Measurements from ENCODE around the gene NPY2R.

Gene NPY2R, protein sequence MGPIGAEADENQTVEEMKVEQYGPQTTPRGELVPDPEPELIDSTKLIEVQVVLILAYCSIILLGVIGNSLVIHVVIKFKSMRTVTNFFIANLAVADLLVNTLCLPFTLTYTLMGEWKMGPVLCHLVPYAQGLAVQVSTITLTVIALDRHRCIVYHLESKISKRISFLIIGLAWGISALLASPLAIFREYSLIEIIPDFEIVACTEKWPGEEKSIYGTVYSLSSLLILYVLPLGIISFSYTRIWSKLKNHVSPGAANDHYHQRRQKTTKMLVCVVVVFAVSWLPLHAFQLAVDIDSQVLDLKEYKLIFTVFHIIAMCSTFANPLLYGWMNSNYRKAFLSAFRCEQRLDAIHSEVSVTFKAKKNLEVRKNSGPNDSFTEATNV

DNA sequence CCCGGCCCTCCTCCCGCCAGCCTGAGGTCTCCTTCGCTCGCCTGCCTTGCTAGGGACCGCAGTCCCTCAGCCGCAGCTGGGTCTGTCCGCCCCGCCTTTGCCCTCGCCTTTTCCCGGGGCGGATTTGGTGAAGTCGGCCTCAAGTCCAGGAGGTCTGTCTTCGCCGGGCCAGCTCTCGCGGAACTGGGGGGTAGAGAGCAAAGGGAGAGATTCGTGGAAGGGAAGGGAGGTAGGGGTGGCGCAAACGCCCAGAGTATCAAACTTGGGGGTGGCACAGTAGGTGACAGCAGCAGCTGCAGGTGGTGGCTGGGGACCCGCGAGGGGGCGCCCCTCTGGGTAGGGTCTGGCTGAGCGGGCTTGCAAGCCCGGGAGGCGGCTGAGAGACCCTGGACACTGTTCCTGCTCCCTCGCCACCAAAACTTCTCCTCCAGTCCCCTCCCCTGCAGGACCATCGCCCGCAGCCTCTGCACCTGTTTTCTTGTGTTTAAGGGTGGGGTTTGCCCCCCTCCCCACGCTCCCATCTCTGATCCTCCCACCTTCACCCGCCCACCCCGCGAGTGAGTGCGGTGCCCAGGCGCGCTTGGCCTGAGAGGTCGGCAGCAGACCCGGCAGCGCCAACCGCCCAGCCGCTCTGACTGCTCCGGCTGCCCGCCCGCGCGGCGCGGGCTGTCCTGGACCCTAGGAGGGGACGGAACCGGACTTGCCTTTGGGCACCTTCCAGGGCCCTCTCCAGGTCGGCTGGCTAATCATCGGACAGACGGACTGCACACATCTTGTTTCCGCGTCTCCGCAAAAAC is at the start of gene NPY2R:
NPY2R (plus strand) TSS at position 379 of the 797 bp plus-strand sequence. CDS start 5,304 bp downstream, outside the sequence.
- no peak for DNase-seq

DNA sequence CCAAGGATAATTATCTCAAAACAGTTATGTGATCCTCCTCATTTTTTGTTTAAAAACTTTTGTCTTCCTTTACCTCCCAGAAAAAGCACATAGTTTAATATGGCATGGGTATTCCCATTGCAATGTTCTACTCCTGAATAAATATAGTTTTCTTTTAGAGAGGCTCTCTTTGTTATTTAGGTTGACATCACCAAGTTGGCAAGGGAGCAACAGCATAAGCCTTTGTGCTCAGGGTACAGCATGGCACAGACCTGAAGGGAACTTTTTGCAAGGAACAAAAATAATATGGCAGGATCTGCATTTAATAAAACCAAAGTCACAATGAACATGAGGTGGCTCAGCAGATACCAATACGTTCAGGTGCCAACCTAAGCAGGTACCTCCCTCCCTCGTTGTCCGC is 47.1 kb upstream of the NPY2R start:
- DNase-seq, result no peak

DNA sequence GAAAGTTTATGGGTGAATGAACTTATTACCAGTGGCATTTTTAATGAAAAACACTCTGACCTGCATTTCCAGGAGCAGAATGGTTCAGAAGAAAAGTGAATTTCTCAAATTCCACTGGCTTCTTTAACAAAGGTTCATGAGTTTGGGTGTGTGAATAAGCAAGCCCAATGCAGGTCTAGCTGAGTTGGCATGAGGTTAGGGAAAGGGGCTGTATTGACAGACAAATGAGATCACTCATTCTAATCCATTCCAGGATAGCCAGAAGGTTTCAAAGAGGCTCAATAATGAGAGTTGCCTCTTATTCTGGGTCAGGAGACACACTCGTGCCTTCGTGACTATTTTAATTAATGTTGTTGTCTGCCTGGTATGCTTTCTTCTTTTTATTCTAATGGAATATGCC is 43.7 kb upstream of the NPY2R start:
- no peak for DNase-seq

DNA sequence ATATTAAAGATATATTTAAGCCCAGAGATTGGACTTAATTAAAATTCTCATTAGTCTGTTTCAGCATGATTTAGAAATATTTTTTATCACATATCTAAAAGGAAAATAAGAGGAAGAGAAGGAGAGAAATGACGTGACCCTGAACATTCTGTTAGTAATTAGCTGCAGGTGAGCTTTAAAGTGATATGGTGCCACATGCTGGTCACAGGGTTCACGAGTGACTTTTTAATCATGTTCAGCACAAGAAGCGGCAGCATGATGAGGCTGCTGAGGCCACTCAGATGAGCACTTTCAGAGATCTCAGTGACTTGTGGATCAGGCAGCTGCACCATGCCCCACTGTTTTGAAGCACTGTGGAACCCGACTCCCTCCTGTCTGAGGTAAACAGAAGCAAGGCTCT is 37.9 kb upstream of the NPY2R start:
- DNase-seq, result no peak

DNA sequence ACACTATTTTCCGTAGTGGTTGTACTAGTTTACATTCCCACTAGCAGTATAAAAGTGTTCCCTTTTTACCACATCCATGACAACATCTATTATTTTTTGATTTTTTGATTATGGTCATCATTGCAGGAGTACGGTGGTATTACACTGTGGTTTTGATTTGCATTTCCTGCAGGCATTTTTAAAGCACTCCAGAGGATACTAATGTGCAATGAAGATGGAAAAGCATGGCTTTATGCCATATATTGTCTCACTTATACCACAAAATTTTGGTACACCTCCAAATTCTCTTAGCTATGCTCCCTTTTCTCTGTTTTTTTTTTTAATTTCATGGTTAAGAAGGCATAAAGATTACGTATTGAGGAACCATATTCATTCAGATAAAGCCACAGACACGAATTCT is 35.1 kb upstream of the NPY2R start:
- DNase-seq, result no peak

DNA sequence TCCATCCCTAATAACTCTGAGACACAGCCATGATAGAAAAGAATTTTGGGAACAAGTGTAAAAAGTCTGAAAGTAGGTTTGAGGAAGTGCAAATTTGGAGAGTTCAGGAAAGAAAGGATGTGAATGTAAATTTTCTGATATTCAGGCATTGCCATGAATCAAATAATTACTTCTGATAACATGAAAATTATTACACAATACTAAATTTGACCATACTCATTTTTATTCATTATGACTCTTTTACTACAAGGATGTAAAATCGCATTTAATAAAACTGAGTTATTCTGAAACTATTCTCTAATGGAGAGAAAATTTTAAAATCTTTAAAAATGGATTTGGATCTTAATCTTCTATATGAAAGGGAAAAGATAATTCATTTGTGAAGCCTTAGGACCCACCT is 33.8 kb upstream of the NPY2R start:
- no peak for DNase-seq

DNA sequence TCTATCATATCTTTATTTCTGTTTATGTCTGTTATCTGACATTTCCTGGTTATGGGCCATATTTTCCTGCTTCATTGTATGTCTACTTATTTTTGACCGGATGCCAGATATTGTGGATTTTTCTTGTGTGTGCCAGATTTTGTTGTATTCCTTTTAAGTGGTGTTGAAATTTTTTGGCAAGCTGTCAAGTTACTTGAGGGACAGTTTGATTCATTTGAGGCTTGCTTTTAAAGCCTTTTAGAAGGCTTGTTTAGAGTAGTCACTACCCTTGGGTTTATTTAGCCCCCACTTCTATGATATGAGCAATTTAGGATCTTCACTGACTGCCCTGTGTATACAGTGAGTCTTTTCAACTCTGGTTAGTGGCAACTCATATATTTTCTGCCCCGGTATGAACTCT is 29.2 kb upstream of the NPY2R start:
- DNase-seq, result no peak

DNA sequence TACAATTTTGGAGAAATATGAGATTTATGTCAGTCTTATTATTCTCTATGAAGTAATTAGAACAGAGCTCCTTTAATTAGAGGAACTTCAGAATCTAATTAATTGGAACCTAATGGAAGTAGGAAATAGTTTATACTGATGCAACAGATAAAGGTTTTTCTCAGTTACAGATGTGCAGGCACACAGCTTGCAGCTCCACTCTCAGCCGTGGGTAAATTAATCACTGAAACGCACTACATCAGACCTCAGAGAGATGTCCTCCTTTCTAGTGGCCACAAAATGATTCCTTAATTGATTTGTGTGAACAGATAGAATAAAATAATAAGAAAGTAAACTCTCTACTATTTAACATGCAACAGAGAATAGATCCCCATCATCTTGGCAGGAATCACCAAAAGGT is 21.5 kb upstream of the NPY2R start:
- no peak for DNase-seq

DNA sequence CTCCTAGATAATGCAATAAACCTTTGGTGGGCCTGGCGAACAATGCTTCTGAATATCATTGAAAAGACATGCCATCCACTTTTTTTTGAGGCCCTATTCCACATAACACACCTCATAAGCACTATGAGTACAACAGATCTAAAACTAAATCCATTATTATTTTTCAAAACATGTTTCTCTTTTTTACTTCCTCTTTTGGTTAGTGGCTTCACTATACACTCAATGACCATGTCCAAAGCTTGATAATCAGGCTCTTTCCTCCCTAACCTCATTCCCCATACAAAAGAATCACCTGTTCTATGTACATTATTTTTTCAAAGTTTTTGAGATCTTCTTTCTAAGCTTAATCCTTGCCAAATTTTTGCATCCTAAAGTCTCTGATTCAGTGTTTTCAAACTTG is 20.4 kb upstream of the NPY2R start:
- DNase-seq, result no peak

DNA sequence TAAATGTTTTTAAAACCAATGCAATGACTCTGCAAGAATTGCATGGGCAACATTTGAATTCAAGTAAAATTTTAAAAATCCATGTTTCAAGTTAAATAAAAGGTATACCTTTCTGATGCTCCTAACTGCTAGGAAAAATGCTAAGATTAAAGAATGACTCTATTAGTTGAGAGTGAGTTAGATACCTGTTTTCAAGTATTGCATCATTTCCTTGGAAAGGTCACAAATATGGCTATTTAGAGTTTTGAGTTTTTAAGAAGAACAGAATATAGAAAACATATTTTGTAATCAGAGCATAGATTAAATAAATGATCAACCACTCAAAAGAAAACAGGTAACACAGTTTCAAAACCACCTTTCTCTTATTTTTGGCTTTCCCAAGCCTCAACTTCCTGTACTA is 18.3 kb upstream of the NPY2R start:
- no peak for DNase-seq

DNA sequence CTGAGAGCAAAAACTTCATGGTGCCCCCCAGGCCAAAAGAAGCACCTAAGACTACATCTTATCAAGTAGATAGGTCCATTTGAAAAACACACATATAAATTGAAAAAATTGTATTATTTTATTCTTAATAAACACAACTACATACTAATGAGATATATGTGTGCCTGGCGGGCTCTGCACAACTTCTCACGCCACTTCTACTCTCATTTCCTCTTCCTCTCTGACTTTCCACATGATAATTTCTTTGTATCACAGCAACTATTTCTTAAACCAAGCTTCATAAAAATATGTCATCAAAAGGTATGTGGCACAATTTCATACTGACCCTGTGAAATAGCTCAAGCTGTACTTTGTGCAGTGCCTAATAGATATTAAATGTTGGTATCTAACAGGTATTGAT is 10.7 kb upstream of the NPY2R start:
- no peak for DNase-seq

DNA sequence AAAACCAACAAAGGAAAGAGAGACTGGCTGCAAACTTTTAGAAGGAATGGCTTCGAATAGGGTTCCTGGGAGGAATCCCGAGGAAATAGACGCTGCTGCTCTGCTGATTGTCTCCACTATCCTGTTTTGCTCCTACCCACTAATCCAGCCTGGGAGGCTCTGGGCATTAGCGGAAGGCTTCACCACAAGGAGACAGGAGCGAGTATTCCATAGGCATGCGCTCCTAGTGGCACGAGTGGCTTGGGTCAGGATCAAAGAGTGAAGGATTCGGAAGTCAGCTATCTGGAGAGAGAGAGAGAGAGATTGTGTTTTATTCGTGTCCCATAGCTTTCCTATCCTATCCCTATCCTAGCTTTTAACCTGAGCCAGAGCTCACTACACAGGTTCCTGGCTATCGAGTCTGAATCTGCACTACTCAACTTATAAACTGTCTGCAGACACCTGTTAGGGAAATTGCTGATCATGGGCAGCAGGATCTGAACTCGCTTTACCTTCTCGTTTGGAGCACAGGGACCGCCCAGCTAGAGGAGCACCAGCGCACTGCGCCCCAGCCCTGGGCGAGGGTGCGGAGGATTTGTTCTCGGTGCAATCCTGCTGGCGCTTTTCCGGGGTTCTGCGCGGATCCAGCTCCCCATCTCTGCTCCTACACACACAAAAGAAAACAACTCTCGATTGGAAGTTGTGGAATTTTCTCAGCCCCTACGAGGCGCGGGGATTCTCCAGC is 740 bp upstream of the NPY2R start:
- no peak for DNase-seq

DNA sequence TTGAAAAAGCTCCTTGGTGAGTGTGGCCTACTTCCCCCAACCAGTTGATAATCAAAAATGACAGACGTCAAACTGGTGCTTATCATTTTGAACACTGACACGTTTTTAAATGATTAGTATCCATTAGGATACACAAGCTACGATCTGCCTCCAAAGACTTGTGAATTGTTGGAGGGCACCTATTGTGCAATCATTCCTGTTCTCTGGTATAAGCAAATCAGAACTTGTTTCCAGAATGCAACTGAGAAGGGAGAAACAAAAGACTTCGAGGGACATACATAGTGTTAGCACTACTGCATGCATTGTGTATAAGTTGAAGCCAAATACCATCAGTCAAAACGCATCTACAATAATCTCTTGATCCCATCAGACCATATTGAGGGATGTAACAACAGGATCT is 11.6 kb downstream of the NPY2R start:
- DNase-seq, result no peak

DNA sequence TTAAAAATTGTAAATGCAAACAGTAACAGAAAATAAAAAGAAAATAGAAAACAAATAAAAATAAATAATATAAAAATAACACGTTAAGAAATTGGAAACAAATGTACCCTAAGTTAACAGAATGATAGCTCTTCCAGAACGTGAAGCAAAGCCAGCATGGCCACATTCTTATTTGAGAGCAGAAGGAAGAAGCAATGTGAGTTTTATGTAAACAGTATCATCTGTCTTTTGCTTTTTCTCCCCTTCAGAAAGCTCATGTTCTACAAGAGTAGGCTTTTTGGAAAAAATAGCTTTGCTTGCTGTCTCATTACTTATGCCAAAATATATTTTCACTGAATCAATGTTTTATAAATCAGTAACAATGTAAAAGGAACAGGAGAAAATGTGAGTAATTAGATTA is 18.7 kb downstream of the NPY2R start:
- DNase-seq, result no peak

DNA sequence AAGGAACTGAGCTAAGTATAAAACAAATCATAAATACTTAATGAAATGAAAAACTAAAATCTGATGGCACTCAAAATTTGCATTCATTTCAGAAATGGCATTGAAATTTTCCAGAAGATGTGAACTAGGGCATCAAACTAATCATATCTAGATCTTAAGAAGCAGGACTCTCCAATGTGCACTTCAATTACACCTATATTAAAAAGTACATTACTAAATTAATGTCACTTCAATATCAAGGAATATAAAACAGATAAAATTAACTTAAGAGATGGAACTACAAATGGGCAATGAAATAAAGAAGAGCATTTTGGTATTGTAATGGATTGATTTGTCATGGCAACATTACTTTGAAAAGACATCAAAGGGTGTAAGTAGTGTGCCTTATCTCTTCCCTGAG is 20.3 kb downstream of the NPY2R start:
- no peak for DNase-seq

DNA sequence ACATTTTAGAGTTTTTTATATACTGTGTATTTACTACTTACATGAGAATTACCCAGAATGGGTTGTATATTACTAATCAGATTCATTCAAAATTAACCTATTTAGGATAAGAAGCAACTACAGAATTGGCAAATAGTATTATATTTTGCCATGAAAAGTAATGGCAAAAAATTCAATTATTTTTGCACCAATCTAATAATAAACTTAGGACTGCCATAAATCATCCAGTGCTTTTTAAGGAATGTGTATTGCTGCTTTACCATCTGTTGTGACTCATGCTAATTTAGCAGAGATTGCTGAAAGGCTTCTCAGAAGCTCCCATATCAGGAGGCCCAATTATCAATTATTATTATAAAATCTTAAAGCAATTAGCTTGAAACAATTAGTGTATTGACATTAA is 24.0 kb downstream of the NPY2R start:
- no peak for DNase-seq

DNA sequence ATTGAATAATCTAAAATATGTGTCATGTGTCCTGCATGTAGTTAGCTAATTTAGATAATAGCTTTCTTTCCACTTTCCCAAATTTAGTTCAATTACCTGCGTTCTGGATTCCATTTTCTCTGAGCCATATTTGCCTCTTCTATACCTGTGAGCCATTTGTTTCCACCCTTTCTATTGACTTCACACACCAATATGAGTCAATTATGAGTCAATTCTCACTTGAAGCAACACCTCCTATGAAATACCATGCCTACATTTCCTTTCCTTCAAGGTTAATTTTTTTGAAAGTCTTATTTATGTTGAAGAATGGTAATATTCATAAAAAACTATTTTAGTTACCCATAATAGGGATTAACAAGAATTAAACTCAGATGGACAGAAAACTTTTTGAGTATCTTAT is 25.8 kb downstream of the NPY2R start:
- DNase-seq, result no peak

DNA sequence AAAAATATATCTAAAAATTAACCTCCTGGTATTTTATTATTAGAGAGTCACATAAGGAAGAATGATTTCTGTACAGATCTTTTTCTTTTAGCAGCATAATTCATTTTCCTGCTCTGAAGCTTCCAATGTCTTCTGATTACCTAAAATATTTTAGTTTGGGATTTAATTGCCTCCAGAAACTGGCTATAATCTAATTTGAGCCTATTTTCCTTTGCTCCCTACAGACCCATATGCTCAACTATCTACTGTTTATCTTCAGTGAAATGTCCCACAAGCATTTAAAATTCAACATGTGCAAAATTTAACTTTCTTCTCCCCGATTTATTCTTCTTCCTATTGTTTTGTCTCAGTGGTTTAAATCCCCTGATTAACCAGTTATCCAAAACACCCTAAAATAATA is 29.1 kb downstream of the NPY2R start:
- no peak for DNase-seq

DNA sequence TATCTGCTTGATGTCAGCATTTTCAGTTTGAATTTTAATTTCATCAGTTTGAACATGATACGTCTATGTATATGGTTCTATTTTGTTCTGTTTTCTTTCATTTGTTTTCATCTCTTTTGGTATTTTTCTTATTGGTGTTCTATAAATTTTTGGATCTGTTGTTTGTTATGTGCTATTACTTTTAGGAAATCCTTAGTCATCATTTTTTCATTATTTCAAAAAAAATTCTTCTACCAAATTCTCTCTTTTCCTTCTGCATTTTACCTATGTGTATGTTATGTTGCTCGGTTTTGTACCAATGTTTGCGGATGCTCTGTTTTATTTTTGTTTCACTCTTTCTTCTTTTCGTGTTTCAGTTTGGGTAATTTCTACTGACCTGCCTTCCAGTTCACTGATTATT is 32.8 kb downstream of the NPY2R start:
- DNase-seq, result no peak

DNA sequence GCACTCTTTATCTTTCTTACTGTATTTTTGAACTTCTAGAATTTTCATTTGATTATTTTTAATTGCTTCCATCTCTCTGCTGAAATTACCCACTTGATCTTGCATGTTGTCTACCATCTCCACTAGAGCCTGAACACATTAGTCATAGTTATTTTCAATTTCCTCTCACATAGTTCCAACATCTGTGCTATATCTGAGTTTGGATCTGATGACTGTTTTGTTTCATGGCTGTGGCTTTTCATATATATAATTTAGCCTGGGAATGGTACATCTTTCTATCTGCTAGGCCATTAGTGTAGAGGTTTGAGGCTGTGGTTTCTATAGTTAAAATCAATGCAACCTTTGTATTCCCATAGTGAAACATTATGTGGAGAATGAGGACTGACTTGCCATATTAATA is 33.2 kb downstream of the NPY2R start:
- no peak for DNase-seq

DNA sequence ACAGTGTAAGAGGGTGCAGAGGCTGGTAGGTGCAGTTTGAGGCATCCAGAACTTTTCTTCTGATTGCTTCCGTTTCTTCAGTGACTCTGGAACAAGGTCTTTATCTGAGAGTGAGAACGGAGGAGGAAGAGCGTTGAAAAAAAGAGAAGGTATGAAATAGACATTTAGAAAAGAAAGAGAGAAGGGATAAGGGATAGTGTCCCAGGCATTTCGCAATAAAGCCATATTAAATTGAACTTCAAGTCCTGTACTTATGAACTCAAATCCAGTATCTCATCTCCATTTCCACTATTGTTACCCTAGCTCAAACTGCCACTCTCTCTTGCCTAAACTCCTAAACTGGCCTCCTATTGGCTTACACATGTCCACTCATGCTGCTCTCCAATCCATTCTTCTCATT is 36.7 kb downstream of the NPY2R start:
- DNase-seq, result no peak

DNA sequence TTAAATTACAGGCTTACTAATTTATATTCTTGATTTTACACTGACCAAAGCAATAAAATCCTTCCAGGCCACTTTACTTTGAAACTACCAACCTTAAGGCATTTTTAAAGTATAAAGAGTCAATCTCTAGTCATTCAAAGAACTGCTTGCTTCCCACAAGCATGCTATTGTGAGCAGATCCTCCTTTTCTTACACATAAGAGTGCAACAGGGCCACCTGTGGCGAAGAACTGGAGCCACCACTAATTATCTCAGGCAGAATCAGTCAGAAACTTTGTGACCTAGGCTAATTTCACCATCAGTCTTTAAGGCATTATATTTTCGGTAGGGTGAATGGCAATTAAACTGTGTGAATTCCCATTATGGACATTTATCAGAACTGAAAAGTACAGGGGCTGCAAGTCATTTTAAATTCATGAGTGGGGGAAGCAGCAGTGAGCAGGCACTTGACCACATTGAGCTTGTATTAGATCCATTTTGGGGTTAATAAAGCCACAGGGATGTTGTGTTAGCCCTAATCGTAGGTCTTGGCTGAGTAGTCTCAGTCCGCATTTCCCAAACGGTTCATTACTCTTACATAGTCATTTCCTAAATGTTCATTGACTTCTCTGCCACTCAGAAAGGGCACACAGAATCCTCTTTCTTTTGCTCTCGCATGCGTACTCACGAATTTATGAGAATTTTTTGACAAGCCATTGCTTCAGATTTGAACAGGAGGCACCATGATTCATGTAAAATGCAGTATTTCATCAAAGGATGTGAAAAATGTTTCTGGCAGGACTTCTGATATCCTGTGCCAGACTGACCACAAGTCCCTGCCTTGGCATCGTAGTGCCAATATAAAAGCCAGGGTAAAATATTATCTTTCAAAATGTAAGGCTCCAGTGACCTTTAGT is 39.8 kb downstream of the NPY2R start:
- DNase-seq, result no peak

All from activated effector memory CD4-positive, alpha-beta T cell treated with Interleukin-2 at 50 U/mL for 16 hours (primary cell).